Heart right ventricle (tissue), 16 donors: Measurements from ENCODE around the gene CNDP2. TPM values are rescaled to one million over a fixed set of nuclear protein-coding genes. Genes with fewer than 3 reads are reported as not detected.

Experiments used
- ATAC-seq, 8 donors: fragments of 200-7000 bp; cut with Tn5 transposase; one replicate each; pipeline ENCODE4 v1.9.1; 2020; ENCODE audit warnings: mild to moderate bottlenecking in 8 of 8, moderate library complexity in 8 of 8, moderate number of reproducible peaks in 1 of 8
- DNase-seq, 2 donors: peaks; one replicate each; pipeline ENCODE4 v3.0.0-alpha.2; 2020
- H3K27ac ChIP-seq, 10 donors: fragments of 200-600 bp; sonication (generic) in 2 of 10; one replicate each; pipeline versions ENCODE4 v1.5.0 to v1.8.0; 2020 to 2022; ENCODE audit warnings: mild to moderate bottlenecking in 3 of 10
- H3K27me3 ChIP-seq, 7 donors: fragments of 200-600 bp; one replicate each; pipeline ENCODE4 v1.8.0; 2021 to 2022; ENCODE audit warnings: mild to moderate bottlenecking in 2 of 7
- H3K36me3 ChIP-seq, 9 donors: fragments of 200-600 bp; sonication (generic) in 1 of 9; one replicate each; pipeline versions ENCODE4 v1.5.0 to v1.8.0; 2020 to 2022; ENCODE audit warnings: mild to moderate bottlenecking in 2 of 9
- H3K4me1 ChIP-seq, 9 donors: fragments of 200-600 bp; sonication (generic) in 1 of 9; one replicate each; pipeline versions ENCODE4 v1.5.0 to v1.8.0; 2020 to 2022; ENCODE audit warnings: mild to moderate bottlenecking in 4 of 9
- H3K4me3 ChIP-seq, 10 donors: fragments of 200-600 bp; sonication (generic) in 2 of 10; one replicate each; pipeline versions ENCODE4 v1.5.0 to v1.8.0; 2020 to 2022; ENCODE audit warnings: mild to moderate bottlenecking in 7 of 10, moderate library complexity in 2 of 10
- H3K9me3 ChIP-seq, 11 donors: fragments of 200-600 bp in 10 of 11; sonication (generic) in 2 of 11; one replicate each; pipeline versions ENCODE4 v1.5.0 to v1.8.0; 2013 to 2022; ENCODE audit warnings: mild to moderate bottlenecking in 2 of 11, control low read depth in 1 of 11, moderate library complexity in 1 of 11
- CTCF ChIP-seq, 9 donors: fragments of 200-600 bp; sonication (generic) in 2 of 9; IDR thresholded peaks; one replicate each; pipeline versions ENCODE4 v1.5.0 to v1.8.0; 2021 to 2022; ENCODE audit warnings: antibody characterized with exemption in 9 of 9, mild to moderate bottlenecking in 5 of 9, moderate library complexity in 1 of 9
- WGBS, 2 donors: extraction: QIAGEN DNeasy Blood & Tissue Kit; methylation state at CpG; one replicate each; pipeline ENCODE4 v1.1.7; 2013; ENCODE audit warnings: inconsistent platforms in 1 of 2; 5-methylcytosine and 5-hydroxymethylcytosine counted together
- intact Hi-C, 10 donors: fragments of 100-400 bp; cut with DNase I; formaldehyde crosslinking; loops; one replicate each; pipeline versions ENCODE4 v1.11.1 to v1.14.2; 2022
- polyA plus RNA-seq, 2 donors: library from polyadenylated mRNA; stranded (reverse); fragments of 200-250 nt; gene quantifications; one replicate each; pipeline ENCODE4 v1.2.3, GENCODE V29; 2013
- total RNA-seq, 10 donors: library from RNA; stranded (reverse); fragmentation: NEBNext Ultra II Directional in 3 of 10; extraction: Animal tissue kit (Norgen Biotek cat#: 25700) in 3 of 10; gene quantifications; one replicate each; pipeline versions ENCODE4 v1.2.1 to v1.2.4, GENCODE V29; 2021 to 2023
- donor health status: Arrhythmogenic right ventricular cardiomyopathy.
- donor health status: ischemic (EF 13 %, LVEDD 7.1; RV severe dilation, severe dysfunction).
- donor health status: healthy with polysubstance abuse.
- donor health status: DM: no; HTN: yes; CAD: no.
- donor health status: DM: no; HTN: no; CAD: no.
- donor health status: ischemic (EF 25% LVEDD 6.9; RV normal size, moderate dysfunction).
- donor health status: ischemic (EF 25% LVEDD 5.7; RV mildly dilated, moderate dysfunction).
- donor health status: healthy.
- donor health status: DM: yes; HTN: yes; CAD: no.
- donor health status: Ischemic cardiomyopathy.
- donor health status: ischemic (EF 35%, LVEDD 5.7; RV mildly dilated, moderate dysfunction).
- donor health status: nonischemic (EF 11% LVEDD 7.7; RV severe dilation, severe dysfunction).
- donor health status: DM: yes; HTN: yes; CAD: no.
- donor health status: PGD.
- donor health status: ischemic (EF 29% LVEDD 5.4; RV normal size, mild dysfunction).
- donor health status: nonischemic (EF 23%, LVEDD 6.1; RV moderate dilation, normal function).

CNDP2 gene
- total and polyA plus RNA-seq, 12 donors, result 48.9 to 117 (median 73.2) TPM

GRCh38 chr18:74546751-74547530 lies 50.8 kb downstream of the CNDP2 start:
- 39 to 57% methylated on average over 9 of the region's 9 CpGs for WGBS, 2 donors
- no peaks in the 10 kb centered on the region for H3K27me3 ChIP-seq
- peaks cover 7 to 60% (median 30%) of the 10 kb centered on the region in 9 donors for H3K4me1 ChIP-seq
- H3K27ac ChIP-seq, result peak overlapping the region; percentile 67 to 93 (median 86)
- intact Hi-C loops, result loop anchor here in 7 of 10 donors (1.0 to 10.0 kb wide), 5 partner anchors 50 to 352 kb away; partner anchors contain the start of gene CNDP2 (in 6 of the 7)
- DNase-seq (peak; percentile 39 to 75), ATAC-seq (peak; percentile 59 to 84 (median 76))
- no peak overlapping the region for H3K4me3 ChIP-seq
- no peak for TF ChIP-seq CTCF (IDR thresholded peaks at IDR 0.05)
- H3K9me3 ChIP-seq, result peaks cover 0 to 24% (median 11%) of the 10 kb centered on the region in 11 donors
- H3K36me3 ChIP-seq, result no peaks in the 10 kb centered on the region

- H3K36me3 ChIP-seq, result no peaks in the 10 kb centered on the region
- no peaks in the 10 kb centered on the region for H3K27me3 ChIP-seq
- H3K4me1 ChIP-seq, result peaks cover 7 to 51% (median 26%) of the 10 kb centered on the region in 9 donors
- TF ChIP-seq CTCF (IDR thresholded peaks at IDR 0.05), result no peak
- intact Hi-C loops, result loop anchor here in 7 of 10 donors (1.0 to 10.0 kb wide), 5 partner anchors 51 to 353 kb away; partner anchors contain the start of gene CNDP2 (in 6 of the 7)
- H3K9me3 ChIP-seq, result peaks cover 0 to 24% (median 11%) of the 10 kb centered on the region in 11 donors
- WGBS, 2 donors, result 97 to 98% methylated on average over 7 of the region's 7 CpGs
- peak overlapping the region; percentile 67 to 93 (median 86) for H3K27ac ChIP-seq
- DNase-seq, result no peak
- ATAC-seq, result no peak
- no peak overlapping the region for H3K4me3 ChIP-seq
These were observed 51.7 kb downstream of the CNDP2 start for GRCh38 chr18:74547860-74548259.

GRCh38 chr18:74549591-74550104 lies 53.5 kb downstream of the CNDP2 start:
- no peak for TF ChIP-seq CTCF (IDR thresholded peaks at IDR 0.05)
- Histone ChIP-seq H3K27me3 (no peaks in the 10 kb centered on the region), H3K27ac (no peak overlapping the region), H3K9me3 (peaks cover 0 to 24% (median 11%) of the 10 kb centered on the region in 11 donors), H3K4me3 (no peak overlapping the region), H3K36me3 (no peaks in the 10 kb centered on the region), H3K4me1 (peaks cover 7 to 44% (median 26%) of the 10 kb centered on the region in 9 donors)
- no peak for ATAC-seq
- DNase-seq, result no peak
- intact Hi-C loops, result loop anchor here in 8 of 10 donors (5.0 to 10.0 kb wide), 6 partner anchors 52 to 355 kb away; partner anchors contain the start of gene CNDP2 (in 3 of the 8)
- WGBS, 2 donors, result 98 to 100% methylated on average over 1 of the region's 1 CpG

- H3K36me3 ChIP-seq, result no peaks in the 10 kb centered on the region
- 96 to 98% methylated on average over 6 of the region's 6 CpGs for WGBS, 2 donors
- no peak for ATAC-seq
- no peak overlapping the region for H3K4me3 ChIP-seq
- no peak for TF ChIP-seq CTCF (IDR thresholded peaks at IDR 0.05)
- DNase-seq, result no peak
- peaks cover 3 to 31% (median 26%) of the 10 kb centered on the region in 9 donors for H3K4me1 ChIP-seq
- no peak overlapping the region for H3K27ac ChIP-seq
- intact Hi-C loops, result loop anchor here in 8 of 10 donors (5.0 to 10.0 kb wide), 4 partner anchors 184 to 356 kb away; no protein-coding TSS in a partner anchor
- H3K27me3 ChIP-seq, result no peaks in the 10 kb centered on the region
- peaks cover 0 to 24% (median 11%) of the 10 kb centered on the region in 11 donors for H3K9me3 ChIP-seq
These were observed 54.7 kb downstream of the CNDP2 start for GRCh38 chr18:74550886-74551285.
